ENCODE results near the gene TSPAN3.

DNA sequence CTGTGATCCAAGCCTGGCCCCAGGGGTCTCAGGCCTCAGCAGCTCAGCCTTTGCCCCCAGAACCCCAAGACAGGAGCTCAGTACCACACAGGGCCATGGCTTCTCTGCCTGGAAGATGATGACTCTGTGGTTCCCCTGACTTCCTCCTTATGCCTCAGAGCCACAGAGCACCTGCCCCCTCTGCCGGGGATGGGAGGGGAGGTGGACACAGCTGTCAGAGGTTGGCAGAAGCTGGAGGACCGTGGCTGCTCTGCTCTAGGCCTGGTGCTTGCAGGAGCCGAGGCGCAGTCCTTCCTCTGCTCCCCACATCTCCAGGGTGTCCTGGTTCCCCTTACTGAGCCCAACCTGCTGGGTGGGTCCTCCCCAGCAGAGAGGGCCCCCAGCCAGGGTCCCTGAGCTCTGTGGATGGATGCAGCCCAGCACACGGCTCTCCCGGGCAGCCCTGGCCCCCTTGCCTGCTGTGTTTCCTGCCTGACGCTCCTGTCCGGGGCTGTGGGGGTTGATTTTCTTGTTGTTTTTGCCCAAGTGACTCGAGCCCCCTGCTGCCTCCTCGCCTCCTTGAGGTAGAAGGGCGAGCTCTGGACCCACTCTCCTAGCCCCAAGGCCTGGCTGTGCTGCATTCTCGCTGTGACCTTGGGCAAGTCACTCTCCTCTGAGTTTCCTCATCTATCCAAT is 39.4 kb downstream of the TSPAN3 start:
- TF ChIP-seq POLR2A (IDR thresholded peaks at IDR 0.05) (no peak), CTCF (IDR thresholded peaks at IDR 0.05) (no peak), POLR2AphosphoS5 (IDR thresholded peaks at IDR 0.05) (no peak)

All from gastroesophageal sphincter (tissue), 3 donors.